ENCODE results near the gene OR10H4.

DNA sequence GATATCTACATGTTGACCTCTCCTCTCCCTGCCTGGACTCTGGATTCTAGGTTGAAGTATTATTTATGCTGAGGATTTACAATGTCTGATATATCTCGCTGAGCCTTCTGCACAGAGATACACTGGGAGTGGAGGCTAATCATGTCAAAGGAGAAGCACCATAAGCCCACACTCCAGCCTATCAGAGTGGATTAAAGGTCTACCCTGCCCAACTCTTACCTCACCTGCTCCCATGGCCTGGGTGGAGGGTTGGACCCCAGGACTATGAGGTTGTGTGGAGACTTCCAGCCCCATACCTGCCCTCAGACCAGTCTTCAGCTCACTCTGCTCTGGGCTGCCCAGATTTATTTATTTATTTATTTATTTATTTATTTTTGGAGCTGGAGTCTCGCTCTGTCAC is 15.4 kb downstream of the OR10H4 start:
- TF ChIP-seq EZH2 (optimal IDR thresholded peaks at IDR 0.05; ENCODE audit: low read depth, low read length) (no peak), CTCF (IDR thresholded peaks at IDR 0.05; ENCODE audit: low read length) (no peak)
